ENCODE data around the gene CCDC190. TPM values are rescaled to one million over a fixed set of nuclear protein-coding genes. Genes with fewer than 3 reads are reported as not detected.

CCDC190 gene
- polyA plus RNA-seq, 1 of the 3 experiments (the other 2 are of a cell fraction) = 0.21 TPM

- Histone ChIP-seq H3K27ac (ENCODE audit: low read depth in 2 of 2, low read length in 1 of 2) (peak overlapping the region; percentile 49 to 100), H3F3A (replicated peaks; ENCODE audit: insufficient read depth) (no peaks in the 10 kb centered on the region), H3K4me3 (ENCODE audit: low read depth in 2 of 2, low read length in 1 of 2) (peak overlapping the region in 1 of 2 experiments; percentile 18; a peak in 1 of 4 replicates), H3K4me2 (peak overlapping the region; percentile 5; the same call in 1 of the 2 replicates), H3K9me3 (no peaks in the 10 kb centered on the region), H4K20me1 (ENCODE audit: insufficient read depth) (no peaks in the 10 kb centered on the region), H3K27me3 (ENCODE audit: insufficient read depth) (no peaks in the 10 kb centered on the region), H3K9ac (peak overlapping the region; percentile 33; the same call in 1 of the 2 replicates), H3K4me1 (ENCODE audit: control insufficient read depth in 1 of 2, insufficient read depth in 2 of 2, low read depth in 1 of 2, low read length in 1 of 2) (peaks cover 9 to 53% of the 10 kb centered on the region in 2 experiments), H3K36me3 (replicated peaks in 1 of 2; ENCODE audit: control insufficient read depth in 1 of 2, insufficient read depth in 2 of 2, low read length in 1 of 2) (no peaks in the 10 kb centered on the region), H2AFZ (ENCODE audit: low read depth) (peak overlapping the region; percentile 71), H3K9me2 (no peaks in the 10 kb centered on the region), H3K79me2 (ENCODE audit: insufficient read depth) (no peaks in the 10 kb centered on the region)
- ChIA-PET POLR2A (interaction anchor here (0.6 to 11.3 kb wide), 39 partner anchors 8 to 439 kb away, joined by 3 to 450 read pairs (median 4); partner anchors contain the start of genes CCDC190, NUF2, RGS4 and RGS5), CTCF (interaction anchor here (1.0 to 12.4 kb wide), 10 partner anchors 28 to 434 kb away, joined by 3 to 120 read pairs (median 7); partner anchors contain the start of gene RGS4)
- whole genome bisulfite sequencing (ENCODE audit: low lambda C conversion rate) = 32% methylated on average over 4 of the region's 5 CpGs
- peak; percentile 67 for DNase-seq
- TF ChIP-seq FOSL2 (IDR thresholded peaks at IDR 0.05; ENCODE audit: borderline replicate concordance, low read depth) (no peak), RFX5 (IDR thresholded peaks at IDR 0.05; ENCODE audit: low read length) (no peak), REST (IDR thresholded peaks at IDR 0.05; ENCODE audit: low read depth, low read length) (no peak), RXRA (IDR thresholded peaks at IDR 0.05; ENCODE audit: borderline replicate concordance, low read depth) (peak; percentile 8; the same call in 1 of the 2 replicates), NFIC (IDR thresholded peaks at IDR 0.05; ENCODE audit: borderline replicate concordance) (peak; percentile 43; the same call in 1 of the 2 replicates), SIN3A (IDR thresholded peaks at IDR 0.05; ENCODE audit: borderline replicate concordance, low read depth, low read length) (peak; percentile 32; the same call in 1 of the 2 replicates), EP300 (IDR thresholded peaks at IDR 0.05; ENCODE audit: borderline replicate concordance in 1 of 2, low read depth in 1 of 2, low read length in 1 of 2) (peak in 1 of 2 experiments; percentile 99; a peak in 2 of 4 replicates), USF1 (IDR thresholded peaks at IDR 0.05; ENCODE audit: borderline replicate concordance, low read depth) (no peak), CHD2 (IDR thresholded peaks at IDR 0.05; ENCODE audit: low read length, partially characterized antibody) (peak; percentile 91), CTCF (IDR thresholded peaks at IDR 0.05) (0 out of 2 replicates have a peak, but pooled peaks have one; percentile 9), GABPA (IDR thresholded peaks at IDR 0.05; ENCODE audit: low read depth) (no peak), FOXJ3 (CRISPR knock-in tag; IDR thresholded peaks at IDR 0.05) (peak; percentile 97), ELF1 (IDR thresholded peaks at IDR 0.05) (no peak), GATA2 (CRISPR knock-in tag; IDR thresholded peaks at IDR 0.05) (peak; percentile 96), SMC3 (IDR thresholded peaks at IDR 0.05; ENCODE audit: low read depth, low read length) (no peak), EZH2phosphoT487 (IDR thresholded peaks at IDR 0.05; ENCODE audit: borderline replicate concordance, low read depth) (no peak), TAF1 (IDR thresholded peaks at IDR 0.05; ENCODE audit: borderline replicate concordance, low read depth, low read length) (no peak), RCOR1 (IDR thresholded peaks at IDR 0.05; ENCODE audit: low read length) (peak; percentile 93), JUND (IDR thresholded peaks at IDR 0.05) (no peak), NRF1 (IDR thresholded peaks at IDR 0.05; ENCODE audit: low read depth, low read length) (no peak), POLR2AphosphoS5 (IDR thresholded peaks at IDR 0.05; ENCODE audit: low read depth, low read length) (0 out of 2 replicates have a peak, but pooled peaks have one; percentile 21), YY1 (IDR thresholded peaks at IDR 0.05; ENCODE audit: low read depth) (no peak), MAX (IDR thresholded peaks at IDR 0.05; ENCODE audit: low read depth) (no peak), IRF3 (IDR thresholded peaks at IDR 0.05; ENCODE audit: low read depth, low read length) (no peak), FOXM1 (IDR thresholded peaks at IDR 0.05; ENCODE audit: low read depth) (peak; percentile 24; the same call in 1 of the 2 replicates), TEAD4 (IDR thresholded peaks at IDR 0.05; ENCODE audit: borderline replicate concordance, insufficient read depth) (0 out of 2 replicates have a peak, but pooled peaks have one; percentile 22), MXI1 (IDR thresholded peaks at IDR 0.05; ENCODE audit: low read depth, low read length) (peak; percentile 82; the same call in 1 of the 2 replicates), TCF12 (IDR thresholded peaks at IDR 0.05) (peak; percentile 79)
These were observed 21.3 kb upstream of the CCDC190 start for GRCh38 chr1:162882248-162882674.

All from SK-N-SH (cell line).